ENCODE data around the gene VAPB. TPM values are rescaled to one million over a fixed set of nuclear protein-coding genes. Genes with fewer than 3 reads are reported as not detected.

The VAPB gene
- polyA plus RNA-seq, 1 experiment: 43.8 TPM

DNA sequence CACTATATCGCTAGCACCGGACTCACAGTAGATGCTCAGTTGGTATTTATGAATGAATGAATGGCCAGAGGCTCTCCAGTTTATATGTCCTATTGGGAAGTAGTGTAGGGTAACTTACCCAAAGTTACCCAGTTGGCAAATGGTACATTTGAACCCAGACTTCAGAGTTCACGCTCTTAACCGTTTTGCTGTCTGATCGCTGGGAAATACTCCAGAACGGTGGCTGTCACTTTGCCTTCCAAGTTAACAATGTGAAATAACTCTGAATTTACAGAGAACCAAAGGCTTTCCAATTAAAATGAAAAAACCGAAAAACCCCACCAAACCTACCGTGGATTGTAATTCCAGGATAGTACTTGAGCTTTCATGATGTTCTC is 1.6 kb downstream of the VAPB start:
- no peak for DNase-seq (ENCODE audit: low read depth, low spot score)
- Histone ChIP-seq H3K27me3 (ENCODE audit: control insufficient read depth, insufficient read depth, low read length) (no peaks in the 10 kb centered on the region), H3K9me3 (ENCODE audit: control insufficient read depth, insufficient read depth, low read length) (no peaks in the 10 kb centered on the region; the same call in 1 of the 2 replicates), H3K27ac (ENCODE audit: low read depth, low read length) (no peak overlapping the region), H3K4me3 (ENCODE audit: low read depth, low read length) (peak overlapping the region; percentile 93; the same call in 1 of the 2 replicates)
- ChIA-PET CTCF (no interaction called here), POLR2A (interaction anchor here (0.7 kb wide), 1 partner anchor 45 kb away, joined by 4 read pairs; no protein-coding TSS in a partner anchor)
- TF ChIP-seq, protein P1, sequence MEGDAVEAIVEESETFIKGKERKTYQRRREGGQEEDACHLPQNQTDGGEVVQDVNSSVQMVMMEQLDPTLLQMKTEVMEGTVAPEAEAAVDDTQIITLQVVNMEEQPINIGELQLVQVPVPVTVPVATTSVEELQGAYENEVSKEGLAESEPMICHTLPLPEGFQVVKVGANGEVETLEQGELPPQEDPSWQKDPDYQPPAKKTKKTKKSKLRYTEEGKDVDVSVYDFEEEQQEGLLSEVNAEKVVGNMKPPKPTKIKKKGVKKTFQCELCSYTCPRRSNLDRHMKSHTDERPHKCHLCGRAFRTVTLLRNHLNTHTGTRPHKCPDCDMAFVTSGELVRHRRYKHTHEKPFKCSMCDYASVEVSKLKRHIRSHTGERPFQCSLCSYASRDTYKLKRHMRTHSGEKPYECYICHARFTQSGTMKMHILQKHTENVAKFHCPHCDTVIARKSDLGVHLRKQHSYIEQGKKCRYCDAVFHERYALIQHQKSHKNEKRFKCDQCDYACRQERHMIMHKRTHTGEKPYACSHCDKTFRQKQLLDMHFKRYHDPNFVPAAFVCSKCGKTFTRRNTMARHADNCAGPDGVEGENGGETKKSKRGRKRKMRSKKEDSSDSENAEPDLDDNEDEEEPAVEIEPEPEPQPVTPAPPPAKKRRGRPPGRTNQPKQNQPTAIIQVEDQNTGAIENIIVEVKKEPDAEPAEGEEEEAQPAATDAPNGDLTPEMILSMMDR (IDR thresholded peaks at IDR 0.05; ENCODE audit: low read depth, low read length): no peak

DNA sequence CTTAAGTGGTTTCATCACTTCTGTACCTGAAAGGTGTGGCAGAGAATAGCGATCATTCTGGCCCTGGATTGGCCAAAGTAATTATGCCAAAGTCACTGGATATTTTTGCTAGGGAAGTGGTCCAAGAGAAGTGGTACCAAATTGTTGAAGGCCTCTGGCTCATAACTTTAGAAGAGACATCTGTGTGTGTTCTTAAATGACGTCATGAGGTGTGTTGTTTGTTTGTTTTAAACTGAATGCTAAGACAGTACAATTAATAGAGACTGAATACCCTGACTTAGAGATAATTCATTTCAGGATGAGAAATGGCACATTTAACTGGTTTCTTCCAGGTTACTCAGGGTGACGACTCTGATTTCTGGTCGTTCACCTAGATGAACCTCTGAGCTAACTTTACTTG is 3.3 kb downstream of the VAPB start:
- DNase-seq (ENCODE audit: low read depth, low spot score): no peak
- TF ChIP-seq, protein P1 (IDR thresholded peaks at IDR 0.05; ENCODE audit: low read depth, low read length): no peak
- no peak overlapping the region for H3K4me3 ChIP-seq (ENCODE audit: low read depth, low read length)
- POLR2A ChIA-PET: no interaction called here
- CTCF ChIA-PET: no interaction called here
- H3K27ac ChIP-seq (ENCODE audit: low read depth, low read length): no peak overlapping the region
- no peaks in the 10 kb centered on the region; the same call in 1 of the 2 replicates for H3K9me3 ChIP-seq (ENCODE audit: control insufficient read depth, insufficient read depth, low read length)
- no peaks in the 10 kb centered on the region for H3K27me3 ChIP-seq (ENCODE audit: control insufficient read depth, insufficient read depth, low read length)

DNA sequence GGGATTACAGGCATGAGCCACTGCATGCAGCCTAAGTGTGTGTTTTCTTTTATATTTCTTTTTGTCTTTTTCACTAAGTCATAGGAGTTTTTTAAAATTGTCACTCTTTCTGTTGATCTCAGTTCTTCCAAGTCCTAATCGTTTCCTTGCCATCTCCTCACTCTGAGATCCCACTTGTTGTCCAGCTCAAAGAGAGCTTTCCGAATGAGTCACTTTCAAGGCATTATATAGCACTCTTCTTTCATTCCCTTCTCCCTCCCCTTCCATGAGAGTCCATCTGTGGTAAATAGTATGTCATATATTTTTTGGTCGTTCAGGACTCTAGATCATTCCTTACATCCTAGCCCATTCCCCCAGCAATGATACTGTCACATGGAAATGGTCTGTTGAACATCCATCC is 4.3 kb downstream of the VAPB start:
- Histone ChIP-seq H3K27ac (ENCODE audit: low read depth, low read length) (no peak overlapping the region), H3K27me3 (ENCODE audit: control insufficient read depth, insufficient read depth, low read length) (no peaks in the 10 kb centered on the region), H3K4me3 (ENCODE audit: low read depth, low read length) (no peak overlapping the region), H3K9me3 (ENCODE audit: control insufficient read depth, insufficient read depth, low read length) (no peaks in the 10 kb centered on the region; the same call in 1 of the 2 replicates)
- DNase-seq (ENCODE audit: low read depth, low spot score): peak; percentile 26
- ChIA-PET CTCF (no interaction called here), POLR2A (no interaction called here)
- TF ChIP-seq, protein P1 (IDR thresholded peaks at IDR 0.05; ENCODE audit: low read depth, low read length): no peak

DNA sequence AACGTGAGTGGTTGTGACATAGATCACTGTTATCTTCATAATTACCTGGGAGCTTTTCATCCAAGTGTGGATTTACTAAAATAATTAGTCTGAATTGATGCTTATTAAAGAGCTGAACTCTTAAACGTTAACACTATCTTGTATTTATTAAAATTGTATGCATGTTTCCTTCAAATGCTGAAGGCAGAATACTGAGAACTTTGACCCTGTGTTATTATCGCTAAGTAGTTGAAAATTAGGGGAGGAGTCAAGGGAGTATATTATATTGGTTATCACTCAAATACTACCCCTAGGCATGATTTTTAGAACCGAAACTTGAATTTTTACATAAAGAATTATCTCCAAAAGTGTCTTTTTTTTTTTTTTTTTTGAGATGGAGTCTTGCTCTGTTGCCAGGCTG is 5.8 kb downstream of the VAPB start:
- ChIA-PET POLR2A (no interaction called here), CTCF (no interaction called here)

DNA sequence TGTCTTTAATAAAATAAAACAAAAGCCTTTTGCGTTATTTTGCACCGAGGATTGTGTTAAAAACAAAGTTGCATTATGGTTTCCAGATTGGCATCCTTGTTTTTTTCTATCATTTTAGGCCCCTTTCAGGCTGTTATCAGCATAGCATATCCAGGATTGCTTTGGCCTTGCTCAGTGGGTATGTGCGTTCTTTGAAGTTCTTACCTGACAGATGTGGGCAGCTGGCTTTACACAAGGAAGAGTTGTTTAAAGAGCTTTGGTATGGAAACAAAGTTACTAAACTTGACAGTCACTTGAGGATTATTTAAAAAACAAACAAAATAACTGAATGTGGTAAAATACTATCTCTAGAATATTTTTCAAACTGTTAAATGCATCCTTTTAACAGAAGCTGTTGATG is 6.6 kb downstream of the VAPB start:
- no peak for DNase-seq (ENCODE audit: low read depth, low spot score)
- no peak overlapping the region for H3K27ac ChIP-seq (ENCODE audit: low read depth, low read length)
- CTCF ChIA-PET: interaction anchor here (1.3 kb wide), 1 partner anchor 162 kb away, joined by 3 read pairs; no protein-coding TSS in a partner anchor
- TF ChIP-seq, protein P1 (IDR thresholded peaks at IDR 0.05; ENCODE audit: low read depth, low read length): no peak
- H3K9me3 ChIP-seq (ENCODE audit: control insufficient read depth, insufficient read depth, low read length): no peaks in the 10 kb centered on the region
- H3K27me3 ChIP-seq (ENCODE audit: control insufficient read depth, insufficient read depth, low read length): no peaks in the 10 kb centered on the region
- no peak overlapping the region for H3K4me3 ChIP-seq (ENCODE audit: low read depth, low read length)
- POLR2A ChIA-PET: no interaction called here

More for the DNA sequence above, 5.8 kb downstream of the VAPB start:
- Histone ChIP-seq H3K9me3 (ENCODE audit: control insufficient read depth, insufficient read depth, low read length) (no peaks in the 10 kb centered on the region), H3K4me3 (ENCODE audit: low read depth, low read length) (no peak overlapping the region), H3K27me3 (ENCODE audit: control insufficient read depth, insufficient read depth, low read length) (no peaks in the 10 kb centered on the region), H3K27ac (ENCODE audit: low read depth, low read length) (no peak overlapping the region)
- TF ChIP-seq, protein P1 (IDR thresholded peaks at IDR 0.05; ENCODE audit: low read depth, low read length): no peak
- DNase-seq (ENCODE audit: low read depth, low spot score): no peak
